HL-60 (cell line): ENCODE measurements around the gene CD300H.

ENCODE experiments used
- POLR2AphosphoS5 ChIP-seq: IDR thresholded peaks from 2 replicates; pipeline ENCODE4 v1.6.1; 2012; ENCODE audit warnings: low read depth
- TF ChIP-seq, protein P1 (sequence below): IDR thresholded peaks from one replicate; pipeline ENCODE4 v1.5.1; 2011; ENCODE audit warnings: low read length, control low read depth, inconsistent platforms; ENCODE audit not compliant: insufficient read depth

DNA sequence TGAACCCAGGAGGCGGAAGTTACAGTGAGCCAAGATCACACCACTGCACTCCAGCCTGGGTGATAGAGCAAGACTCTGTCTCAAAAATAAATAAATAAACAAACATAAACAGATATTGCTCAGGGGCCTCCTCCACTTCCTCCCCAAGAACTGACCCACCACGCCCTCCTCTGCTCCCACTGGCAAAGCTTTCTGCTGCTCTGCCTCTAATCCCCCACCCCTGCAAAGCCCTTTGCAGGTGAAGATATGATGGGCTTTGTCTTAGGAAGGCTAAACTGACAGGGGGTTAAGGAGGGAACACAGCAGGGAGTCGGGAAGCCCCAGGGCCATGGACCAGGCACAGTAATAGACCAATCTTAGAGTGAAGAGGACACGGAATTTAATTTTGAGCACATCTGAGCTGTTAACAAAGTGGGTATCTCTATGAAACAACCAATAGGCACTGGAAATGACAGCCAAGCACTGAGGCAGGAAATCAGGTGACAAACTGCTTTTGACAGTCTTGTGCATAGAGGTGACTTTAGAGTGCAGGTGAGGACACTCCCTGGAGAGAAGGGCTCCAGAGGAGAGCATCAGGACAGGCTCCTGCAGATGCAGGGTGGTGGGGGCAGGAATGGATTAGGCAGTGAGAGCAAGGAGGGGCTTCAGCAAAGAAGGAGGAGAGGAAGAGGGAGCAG is 31.2 kb upstream of the CD300H start:
- no peak for TF ChIP-seq POLR2AphosphoS5
- TF ChIP-seq, protein P1, sequence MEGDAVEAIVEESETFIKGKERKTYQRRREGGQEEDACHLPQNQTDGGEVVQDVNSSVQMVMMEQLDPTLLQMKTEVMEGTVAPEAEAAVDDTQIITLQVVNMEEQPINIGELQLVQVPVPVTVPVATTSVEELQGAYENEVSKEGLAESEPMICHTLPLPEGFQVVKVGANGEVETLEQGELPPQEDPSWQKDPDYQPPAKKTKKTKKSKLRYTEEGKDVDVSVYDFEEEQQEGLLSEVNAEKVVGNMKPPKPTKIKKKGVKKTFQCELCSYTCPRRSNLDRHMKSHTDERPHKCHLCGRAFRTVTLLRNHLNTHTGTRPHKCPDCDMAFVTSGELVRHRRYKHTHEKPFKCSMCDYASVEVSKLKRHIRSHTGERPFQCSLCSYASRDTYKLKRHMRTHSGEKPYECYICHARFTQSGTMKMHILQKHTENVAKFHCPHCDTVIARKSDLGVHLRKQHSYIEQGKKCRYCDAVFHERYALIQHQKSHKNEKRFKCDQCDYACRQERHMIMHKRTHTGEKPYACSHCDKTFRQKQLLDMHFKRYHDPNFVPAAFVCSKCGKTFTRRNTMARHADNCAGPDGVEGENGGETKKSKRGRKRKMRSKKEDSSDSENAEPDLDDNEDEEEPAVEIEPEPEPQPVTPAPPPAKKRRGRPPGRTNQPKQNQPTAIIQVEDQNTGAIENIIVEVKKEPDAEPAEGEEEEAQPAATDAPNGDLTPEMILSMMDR = no peak
